Ammon's horn (tissue), 1 donor: ENCODE data around the gene TUBB1.
"Not testable (repeated sequence)": the region's sequence is repeated elsewhere in the genome, so short reads cannot be mapped to it uniquely, and the experiment has no call there.

Experiments used
- DNase-seq: peaks from one replicate; pipeline ENCODE4 v3.0.0-alpha.2; 2016; ENCODE audit warnings: low spot score

TUBB1 gene

DNA sequence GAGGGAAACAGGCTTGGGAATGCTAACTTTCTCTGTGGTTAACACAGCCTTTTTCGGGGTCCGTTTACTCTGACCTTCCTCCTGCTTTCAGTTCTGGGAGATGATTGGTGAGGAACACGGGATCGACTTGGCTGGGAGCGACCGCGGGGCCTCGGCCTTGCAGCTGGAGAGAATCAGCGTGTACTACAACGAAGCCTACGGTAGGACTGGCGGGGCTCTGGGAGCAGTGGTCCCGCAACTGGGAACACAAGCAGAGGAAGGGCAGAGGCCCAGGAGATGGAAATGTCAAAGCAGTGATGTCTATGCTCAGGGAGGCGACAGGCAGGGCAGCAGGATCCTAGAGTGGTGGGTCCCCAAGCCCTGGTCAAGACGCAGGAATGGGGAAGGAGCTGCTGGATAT is 3.5 kb downstream of the TUBB1 start:
- DNase-seq: no peak

DNA sequence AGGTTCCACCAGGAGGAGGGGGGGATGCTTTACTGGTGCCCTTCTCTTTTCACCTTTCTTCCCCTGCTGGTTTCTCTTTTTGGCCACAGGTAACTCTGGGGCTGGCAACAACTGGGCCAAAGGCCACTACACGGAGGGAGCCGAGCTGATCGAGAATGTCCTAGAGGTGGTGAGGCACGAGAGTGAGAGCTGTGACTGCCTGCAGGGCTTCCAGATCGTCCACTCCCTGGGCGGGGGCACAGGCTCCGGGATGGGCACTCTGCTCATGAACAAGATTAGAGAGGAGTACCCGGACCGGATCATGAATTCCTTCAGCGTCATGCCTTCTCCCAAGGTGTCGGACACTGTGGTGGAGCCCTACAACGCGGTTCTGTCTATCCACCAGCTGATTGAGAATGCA is 4.4 kb downstream of the TUBB1 start:
- DNase-seq: no peak

GRCh38 chr20:59024111-59024530 is 4.9 kb downstream of the TUBB1 start:
- DNase-seq: no peak

DNA sequence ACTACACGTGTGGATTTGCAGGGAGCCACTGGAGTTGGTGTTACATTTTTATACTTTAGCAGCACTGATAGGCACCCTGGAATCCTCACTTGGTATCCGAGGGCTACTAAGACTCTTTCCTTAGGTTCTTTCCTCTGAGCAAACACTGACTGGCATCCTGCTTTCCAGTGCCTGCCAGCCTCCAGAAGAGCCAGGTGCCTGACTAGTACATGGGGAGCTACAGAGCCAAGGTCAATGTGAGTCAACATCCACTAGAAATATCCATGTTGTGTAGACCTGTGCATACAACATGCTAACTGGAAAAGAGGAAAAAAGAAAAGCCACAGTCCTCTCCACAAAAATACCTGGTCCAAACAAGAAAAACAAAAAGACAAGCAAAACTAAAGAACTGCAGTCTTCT is 5.9 kb downstream of the TUBB1 start:
- DNase-seq: no peak

GRCh38 chr20:59025511-59025910 is 6.3 kb downstream of the TUBB1 start:
- no peak for DNase-seq

DNA sequence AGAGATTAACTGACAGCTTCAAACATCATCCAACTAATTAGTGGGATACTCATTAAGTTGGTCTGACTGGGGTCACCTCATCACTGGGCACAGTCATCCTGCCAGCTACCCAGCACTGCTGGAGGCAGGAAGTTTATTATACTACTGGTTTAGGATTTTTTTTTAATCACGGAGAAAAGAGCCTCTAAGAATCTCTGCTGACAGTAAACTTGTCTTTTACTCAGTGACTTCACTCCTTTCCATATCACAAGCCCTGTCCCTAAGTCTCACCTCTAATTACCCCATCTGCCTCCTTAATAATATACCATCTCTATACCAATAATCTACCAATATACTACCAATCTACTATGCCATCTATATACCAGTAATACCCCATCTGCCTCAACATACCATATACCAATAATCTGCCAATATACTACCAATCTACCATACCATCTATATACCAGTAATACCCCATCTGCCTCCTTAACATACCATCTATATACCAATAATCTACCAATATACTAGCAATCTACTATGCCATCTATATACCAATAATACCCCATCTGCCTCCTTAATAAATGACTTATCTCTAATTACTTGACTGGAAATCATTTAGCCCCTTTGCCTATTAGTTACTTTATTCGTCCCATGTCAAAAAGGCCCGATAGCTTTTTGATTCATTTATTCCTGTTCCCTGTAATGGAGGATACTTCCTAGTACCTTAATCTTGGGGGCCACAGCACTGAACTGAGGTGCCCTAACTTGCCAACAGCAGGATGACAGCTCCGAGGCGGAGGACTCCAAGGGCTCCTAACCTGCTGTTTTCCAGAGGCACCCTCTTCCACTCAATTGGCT is 7.9 kb downstream of the TUBB1 start:
- no peak for DNase-seq

DNA sequence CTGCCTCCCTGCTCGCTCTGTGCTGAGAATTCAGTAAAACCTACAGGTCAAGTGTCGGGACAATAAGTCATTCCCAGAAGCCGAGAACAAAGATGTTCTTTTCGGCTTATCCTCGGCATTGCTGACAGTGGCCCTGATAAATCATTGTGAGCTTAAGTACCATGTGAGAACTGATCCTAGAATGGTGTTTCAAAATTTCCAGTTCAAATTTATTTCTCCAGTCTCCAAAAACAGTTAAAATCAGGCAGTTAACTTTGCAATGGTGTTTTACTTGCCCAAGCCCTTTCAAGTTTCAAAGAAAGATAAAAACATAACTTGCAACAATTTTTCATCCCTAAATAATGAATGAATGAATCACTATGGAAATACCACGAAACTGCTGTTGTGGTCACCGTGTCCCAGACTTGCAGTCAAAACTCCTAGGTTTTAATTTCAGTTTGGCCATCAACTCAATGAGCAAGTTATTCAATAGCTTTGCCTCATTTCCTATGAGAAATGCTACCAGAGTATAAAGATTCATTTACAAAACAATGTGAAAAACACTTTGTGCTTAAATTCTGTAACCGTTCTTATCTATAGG is 8.6 kb downstream of the TUBB1 start:
- no peak for DNase-seq

GRCh38 chr20:59028812-59029211 is 9.6 kb downstream of the TUBB1 start:
- DNase-seq: no peak

DNA sequence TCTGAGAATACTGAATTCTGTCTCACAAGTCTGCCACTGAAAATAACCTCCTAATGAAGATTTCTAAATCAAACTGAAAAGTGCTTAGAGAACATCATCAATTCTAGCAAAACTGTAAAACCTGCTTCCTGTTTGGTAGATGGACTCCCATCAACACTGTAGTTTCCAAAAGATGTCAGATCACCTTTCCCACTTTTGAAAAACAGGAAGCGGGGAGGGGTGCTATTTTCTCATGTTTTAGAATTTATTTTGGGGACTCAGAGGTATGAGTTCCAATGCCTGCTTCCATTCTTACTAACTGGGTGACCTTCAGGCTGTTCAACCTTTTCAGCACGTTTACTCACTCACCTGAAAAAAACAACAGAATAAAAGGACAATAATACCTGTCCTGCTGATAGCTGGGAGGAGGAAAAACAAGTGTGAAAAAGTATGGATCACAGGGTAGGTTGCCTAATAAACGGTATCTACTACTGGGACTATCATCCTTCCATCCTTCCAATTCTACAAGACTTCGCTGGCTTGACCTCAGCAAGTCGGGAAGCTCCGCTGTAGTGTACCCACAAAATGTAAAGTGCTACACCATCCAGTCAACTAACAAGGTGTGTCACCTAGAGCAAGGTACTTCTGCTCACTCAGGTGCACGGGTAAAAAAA is 11.8 kb downstream of the TUBB1 start:
- no peak for DNase-seq

DNA sequence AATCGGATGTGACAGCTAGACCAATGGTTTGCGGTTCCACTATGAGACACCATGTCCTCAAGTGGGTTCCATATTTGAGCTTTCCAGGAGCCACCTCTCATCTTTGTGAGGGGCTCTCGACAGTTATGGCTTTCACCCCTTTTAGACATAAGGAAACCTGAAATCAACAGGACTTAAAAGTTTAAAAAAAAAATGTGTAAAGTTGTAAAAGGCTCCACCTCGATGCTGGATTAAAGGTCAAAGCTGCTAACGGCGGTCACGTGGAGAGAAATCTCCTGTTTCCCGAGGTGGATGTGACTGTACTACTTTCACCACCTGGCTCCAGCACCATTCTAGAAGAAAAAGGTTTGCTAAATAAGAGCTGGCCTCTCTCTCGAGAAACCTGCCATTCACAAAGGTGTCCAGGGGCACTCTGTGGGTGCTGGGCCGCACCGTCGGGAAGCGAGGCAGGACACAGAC is 12.4 kb downstream of the TUBB1 start:
- DNase-seq: no peak

DNA sequence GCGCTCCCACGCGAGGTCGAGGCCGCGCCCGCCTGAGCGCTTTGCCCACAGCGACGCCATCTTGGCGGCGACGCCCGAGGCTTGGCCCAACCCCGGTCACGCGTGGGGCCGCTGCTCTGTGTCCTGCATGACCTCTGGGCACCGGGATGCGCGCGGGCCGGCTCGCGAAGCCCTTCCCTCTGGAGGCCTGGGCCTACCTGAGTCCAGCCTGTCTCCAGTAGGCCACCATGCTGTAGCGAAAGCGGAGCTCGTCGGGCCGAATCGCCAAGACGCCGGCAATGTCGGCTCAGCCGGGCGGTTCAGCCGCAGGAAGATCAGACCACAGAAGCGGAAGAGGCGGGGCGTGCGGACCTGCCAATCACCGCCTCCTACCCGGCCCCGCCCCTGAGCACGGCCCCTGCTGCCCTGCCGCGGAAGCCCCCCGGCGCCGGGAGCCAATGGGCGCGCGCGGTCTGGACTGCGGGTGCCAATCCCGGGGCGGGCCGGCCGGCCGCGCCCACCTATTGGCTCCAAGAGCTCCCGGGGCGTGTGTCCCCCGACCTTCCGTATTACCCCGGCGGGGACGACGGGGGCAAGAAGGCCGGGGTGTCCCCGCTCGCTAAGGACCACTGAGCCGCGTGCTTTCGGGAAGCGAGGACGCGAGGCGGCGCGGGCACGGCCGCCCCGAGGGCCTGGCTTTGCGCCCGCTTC is 12.9 kb downstream of the TUBB1 start, which contains the start of gene ATP5F1E:
TSS of gene ATP5F1E (minus strand) at position 313 of the 690 bp plus-strand sequence. CDS start at position 229, 84 bp downstream.
- peak; percentile 98 for DNase-seq

DNA sequence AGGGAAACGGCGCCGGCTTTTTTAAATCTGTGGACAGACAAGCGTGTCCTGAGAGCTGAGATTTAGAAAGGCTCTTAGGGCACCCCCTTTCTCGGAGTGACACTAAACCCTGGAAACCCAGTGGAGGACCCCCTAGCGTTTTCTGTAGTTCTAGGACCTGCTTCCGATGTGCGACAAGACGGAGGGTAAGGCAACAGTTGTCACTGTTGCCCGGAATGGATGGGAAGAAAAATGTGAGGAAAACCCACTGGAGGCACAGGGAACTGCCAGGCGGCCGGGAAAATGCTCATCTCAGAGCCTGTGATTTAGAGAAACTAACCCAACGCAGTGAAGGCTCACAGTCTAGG is 13.5 kb downstream of the TUBB1 start:
- DNase-seq: peak; percentile 40

- no peak for DNase-seq
Observed at GRCh38 chr20:59033093-59033492, 13.9 kb downstream of the TUBB1 start.

DNA sequence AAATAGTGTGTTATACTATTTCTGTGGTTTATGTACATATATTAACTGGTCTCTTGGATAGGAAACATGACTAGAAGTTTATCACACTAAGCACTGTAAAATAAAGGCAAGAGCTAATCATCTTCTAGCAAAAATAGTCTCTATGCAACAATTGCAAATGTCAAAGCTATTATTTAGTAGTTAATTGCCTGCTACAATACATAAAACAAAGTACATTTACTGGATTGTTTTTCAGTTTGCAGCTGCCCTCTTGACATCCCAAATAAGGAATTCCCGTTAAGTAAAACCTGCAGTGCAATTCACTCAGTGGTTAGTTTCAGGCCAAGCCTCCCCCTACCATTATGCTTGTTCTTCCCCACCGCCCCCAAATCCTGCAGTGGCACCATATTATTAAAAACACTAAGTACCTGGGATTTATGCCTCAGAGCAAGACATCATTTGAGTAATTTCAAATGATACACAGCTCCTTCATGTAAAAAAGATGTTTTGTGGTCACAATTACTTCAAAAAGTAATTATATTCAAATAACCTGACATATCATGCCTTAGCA is 14.5 kb downstream of the TUBB1 start:
- DNase-seq: no peak

DNA sequence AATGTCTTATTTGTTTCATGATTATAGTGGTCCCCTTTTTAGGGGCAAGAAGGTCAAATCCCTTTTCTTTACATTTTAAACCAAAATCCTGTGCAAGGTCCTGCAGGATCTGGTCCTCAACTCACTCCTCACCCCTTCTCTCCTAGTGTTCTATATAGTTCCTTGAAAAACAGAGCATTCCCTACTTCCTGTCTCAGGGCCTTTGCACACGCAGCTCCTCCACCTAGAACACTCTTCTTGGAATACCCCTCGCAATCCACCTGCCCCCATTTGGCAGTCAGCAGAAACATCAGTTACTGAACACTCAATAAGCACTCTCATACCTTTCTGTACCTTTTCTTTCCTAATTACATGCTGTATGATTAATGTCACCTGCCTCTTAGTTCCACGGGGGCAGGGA is 16.2 kb downstream of the TUBB1 start:
- no peak for DNase-seq

- no peak for DNase-seq
Observed at GRCh38 chr20:59037386-59037785, 18.2 kb downstream of the TUBB1 start.

GRCh38 chr20:59039233-59039632 is 20.0 kb downstream of the TUBB1 start:
- DNase-seq: no peak

DNA sequence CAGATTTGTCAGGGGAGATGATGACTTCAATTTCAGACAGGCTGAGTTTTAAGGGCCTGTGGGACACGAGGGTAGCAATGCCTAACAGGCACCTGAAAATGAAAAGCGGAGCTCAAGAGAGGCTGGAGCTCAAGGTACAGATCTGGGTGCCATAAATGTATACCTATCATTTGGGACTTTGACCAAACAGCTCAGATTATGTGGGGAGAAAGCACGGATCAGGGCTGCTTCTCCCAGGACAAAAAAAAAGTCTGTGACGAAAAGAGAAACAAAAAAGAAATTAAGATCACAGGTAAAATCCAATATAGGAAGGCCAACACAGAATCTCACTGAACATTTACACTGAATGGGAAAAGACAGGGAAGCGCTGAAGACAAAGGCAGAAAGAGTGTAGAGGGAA is 21.4 kb downstream of the TUBB1 start:
- DNase-seq: no peak

DNA sequence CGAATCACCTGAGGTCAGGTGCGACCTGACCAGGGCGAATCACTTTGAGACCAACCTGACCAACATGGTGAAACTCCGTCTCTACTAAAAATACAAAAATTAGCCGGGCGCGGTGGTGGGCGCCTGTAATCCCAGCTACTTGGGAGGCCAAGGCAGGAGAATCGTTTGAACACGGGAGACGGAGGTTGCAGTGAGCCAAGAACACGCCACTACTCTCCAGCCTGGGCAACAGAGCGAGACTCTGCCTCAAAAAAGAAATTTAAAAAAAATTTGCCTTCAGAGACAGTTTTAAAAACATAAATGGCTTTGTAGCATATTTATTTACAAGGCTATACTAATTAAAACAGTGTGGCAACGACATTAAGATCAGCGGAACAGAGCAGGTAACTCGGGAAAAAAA is 22.3 kb downstream of the TUBB1 start:
- DNase-seq: not testable (repeated sequence)

DNA sequence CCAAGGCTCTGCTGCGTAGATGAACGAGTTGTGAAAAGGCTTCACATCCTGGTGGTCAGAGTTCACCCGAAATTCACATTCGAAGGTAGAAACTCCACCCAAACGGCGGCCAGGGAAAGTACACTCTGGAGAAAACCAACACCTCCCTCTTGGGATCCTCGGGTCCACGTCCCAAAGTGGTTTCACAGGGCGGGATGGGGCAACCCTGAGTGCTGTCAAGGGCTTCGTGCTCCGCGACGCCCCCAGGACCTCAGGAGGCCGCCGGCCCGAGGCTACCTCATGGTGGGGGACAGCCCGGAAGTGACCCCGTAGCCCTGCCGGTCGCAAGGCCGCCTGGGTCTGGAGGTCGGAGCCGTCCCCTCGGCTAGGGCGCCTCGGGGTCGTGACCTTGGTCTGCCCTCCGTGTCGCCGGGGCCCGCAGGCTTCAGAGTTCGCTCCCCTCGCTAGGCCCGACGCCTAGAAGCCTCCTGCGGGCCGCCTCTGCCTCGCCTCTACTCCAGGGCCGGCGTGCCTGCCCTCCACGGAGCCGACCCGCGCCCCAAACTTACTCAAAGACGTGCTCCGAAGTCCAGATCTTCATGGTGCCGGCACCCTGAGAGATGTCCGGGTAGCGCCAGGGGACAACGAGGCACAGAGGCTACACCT is 23.0 kb downstream of the TUBB1 start, which contains the start of gene PRELID3B:
TSS of gene PRELID3B (minus strand) at position 636 of the 645 bp plus-strand sequence. CDS start at position 580, 56 bp downstream.
- DNase-seq: no peak

GRCh38 chr20:59042796-59043631 is 23.8 kb downstream of the TUBB1 start:
- DNase-seq: peak; percentile 92
